ENCODE measurements around the gene PLXNB1. TPM values are rescaled to one million over a fixed set of nuclear protein-coding genes. Genes with fewer than 3 reads are reported as not detected.
A peak's percentile ranks its signal among the peaks of the same experiment; 100 is the strongest.

Gene PLXNB1
- total RNA-seq, 1 experiment from 2014 or later: 101 TPM

GRCh38 chr3:48437812-48438211 is 7.9 kb upstream of the PLXNB1 start:
- DNase-seq (ENCODE audit: unreplicated experiment): no peak
- H3K27me3 Mint-ChIP-seq (ENCODE audit: insufficient read depth, unreplicated experiment): no peaks in the 10 kb centered on the region
- H3K4me1 Mint-ChIP-seq (ENCODE audit: insufficient read depth, unreplicated experiment): peaks cover 33% of the 10 kb centered on the region
- POLR2A ChIA-PET: interaction anchor here (0.6 to 20.2 kb wide), 2 partner anchors 29 to 237 kb away, joined by 3 to 749 read pairs; no protein-coding TSS in a partner anchor
- CTCF ChIA-PET: interaction anchor here (0.6 to 10.7 kb wide), 5 partner anchors 8 to 324 kb away, joined by 5 to 647 read pairs (median 80); partner anchors contain the start of gene ATRIP
- intact Hi-C loops (cut with micrococcal nuclease): no loop called here
- TF ChIP-seq CTCF (IDR thresholded peaks at IDR 0.05; ENCODE audit: unreplicated experiment): no peak
- no peak overlapping the region for H3K4me3 Mint-ChIP-seq (ENCODE audit: unreplicated experiment)
- no peaks in the 10 kb centered on the region for H3K9me3 Mint-ChIP-seq (ENCODE audit: unreplicated experiment)
- H3K36me3 Mint-ChIP-seq (ENCODE audit: insufficient read depth, unreplicated experiment): peaks cover 38% of the 10 kb centered on the region
- H3K27ac Mint-ChIP-seq (ENCODE audit: low read depth, unreplicated experiment): peak overlapping the region; percentile 35
- BruUV-seq (replicated peaks): no TSS peak

GRCh38 chr3:48436855-48437254 is 7.0 kb upstream of the PLXNB1 start:
- DNase-seq (ENCODE audit: unreplicated experiment): no peak
- H3K36me3 Mint-ChIP-seq (ENCODE audit: insufficient read depth, unreplicated experiment): peaks cover 38% of the 10 kb centered on the region
- no peak for TF ChIP-seq CTCF (IDR thresholded peaks at IDR 0.05; ENCODE audit: unreplicated experiment)
- intact Hi-C loops (cut with micrococcal nuclease): loop anchor here (1.0 kb wide), 4 partner anchors 36 to 243 kb away; no protein-coding TSS in a partner anchor
- H3K4me3 Mint-ChIP-seq (ENCODE audit: unreplicated experiment): no peak overlapping the region
- no TSS peak for BruUV-seq (replicated peaks)
- no peaks in the 10 kb centered on the region for H3K27me3 Mint-ChIP-seq (ENCODE audit: insufficient read depth, unreplicated experiment)
- H3K27ac Mint-ChIP-seq (ENCODE audit: low read depth, unreplicated experiment): no peak overlapping the region
- ChIA-PET CTCF (interaction anchor here (0.7 to 10.7 kb wide), 55 partner anchors 9 to 474 kb away, joined by 3 to 647 read pairs (median 8); partner anchors contain the start of genes ATRIP, CDC25A, NME6 and UCN2), POLR2A (interaction anchor here (0.6 to 20.2 kb wide), 11 partner anchors 9 to 249 kb away, joined by 3 to 749 read pairs (median 6); partner anchors contain the start of genes ATRIP, CDC25A and PFKFB4)
- peaks cover 41% of the 10 kb centered on the region for H3K4me1 Mint-ChIP-seq (ENCODE audit: insufficient read depth, unreplicated experiment)
- H3K9me3 Mint-ChIP-seq (ENCODE audit: unreplicated experiment): no peaks in the 10 kb centered on the region

- H3K9me3 Mint-ChIP-seq (ENCODE audit: unreplicated experiment): no peaks in the 10 kb centered on the region
- no peak for TF ChIP-seq CTCF (IDR thresholded peaks at IDR 0.05; ENCODE audit: unreplicated experiment)
- peaks cover 38% of the 10 kb centered on the region for H3K36me3 Mint-ChIP-seq (ENCODE audit: insufficient read depth, unreplicated experiment)
- intact Hi-C loops (cut with micrococcal nuclease): loop anchor here (1.0 kb wide), 4 partner anchors 35 to 242 kb away; no protein-coding TSS in a partner anchor
- no peak overlapping the region for H3K4me3 Mint-ChIP-seq (ENCODE audit: unreplicated experiment)
- no TSS peak for BruUV-seq (replicated peaks)
- ChIA-PET POLR2A (interaction anchor here (0.7 to 20.2 kb wide), 19 partner anchors 8 to 249 kb away, joined by 3 to 749 read pairs (median 6); partner anchors contain the start of genes ATRIP, CDC25A and PFKFB4), CTCF (interaction anchor here (0.6 to 10.7 kb wide), 88 partner anchors 9 to 1698 kb away, joined by 3 to 647 read pairs (median 6); partner anchors contain the start of genes ATRIP, CDC25A, NME6 and PFKFB4)
- no peak for DNase-seq (ENCODE audit: unreplicated experiment)
- H3K27ac Mint-ChIP-seq (ENCODE audit: low read depth, unreplicated experiment): no peak overlapping the region
- peaks cover 46% of the 10 kb centered on the region for H3K4me1 Mint-ChIP-seq (ENCODE audit: insufficient read depth, unreplicated experiment)
- no peaks in the 10 kb centered on the region for H3K27me3 Mint-ChIP-seq (ENCODE audit: insufficient read depth, unreplicated experiment)
Measured at GRCh38 chr3:48436477-48436787, 6.5 kb upstream of the PLXNB1 start.

- no peak overlapping the region for H3K4me3 Mint-ChIP-seq (ENCODE audit: unreplicated experiment)
- CTCF ChIA-PET: interaction anchor here (0.6 to 10.7 kb wide), 99 partner anchors 10 to 1697 kb away, joined by 3 to 647 read pairs (median 5); partner anchors contain the start of genes ATRIP, CDC25A, NME6 and PFKFB4
- peak; percentile 99 for TF ChIP-seq CTCF (IDR thresholded peaks at IDR 0.05; ENCODE audit: unreplicated experiment)
- H3K9me3 Mint-ChIP-seq (ENCODE audit: unreplicated experiment): no peaks in the 10 kb centered on the region
- peaks cover 51% of the 10 kb centered on the region for H3K4me1 Mint-ChIP-seq (ENCODE audit: insufficient read depth, unreplicated experiment)
- H3K27me3 Mint-ChIP-seq (ENCODE audit: insufficient read depth, unreplicated experiment): no peaks in the 10 kb centered on the region
- POLR2A ChIA-PET: interaction anchor here (0.7 to 20.2 kb wide), 21 partner anchors 8 to 280 kb away, joined by 3 to 749 read pairs (median 4); partner anchors contain the start of genes ATRIP, CDC25A, PFKFB4 and SPINK8
- intact Hi-C loops (cut with micrococcal nuclease): loop anchor here (1.0 kb wide), 4 partner anchors 35 to 242 kb away; no protein-coding TSS in a partner anchor
- H3K27ac Mint-ChIP-seq (ENCODE audit: low read depth, unreplicated experiment): no peak overlapping the region
- peak; percentile 89 for DNase-seq (ENCODE audit: unreplicated experiment)
- no TSS peak for BruUV-seq (replicated peaks)
- H3K36me3 Mint-ChIP-seq (ENCODE audit: insufficient read depth, unreplicated experiment): peaks cover 37% of the 10 kb centered on the region
Measured at GRCh38 chr3:48435774-48436476, 6.0 kb upstream of the PLXNB1 start.

All from MCF 10A (cell line).